Measurements from ENCODE around the gene PRR27.

DNA sequence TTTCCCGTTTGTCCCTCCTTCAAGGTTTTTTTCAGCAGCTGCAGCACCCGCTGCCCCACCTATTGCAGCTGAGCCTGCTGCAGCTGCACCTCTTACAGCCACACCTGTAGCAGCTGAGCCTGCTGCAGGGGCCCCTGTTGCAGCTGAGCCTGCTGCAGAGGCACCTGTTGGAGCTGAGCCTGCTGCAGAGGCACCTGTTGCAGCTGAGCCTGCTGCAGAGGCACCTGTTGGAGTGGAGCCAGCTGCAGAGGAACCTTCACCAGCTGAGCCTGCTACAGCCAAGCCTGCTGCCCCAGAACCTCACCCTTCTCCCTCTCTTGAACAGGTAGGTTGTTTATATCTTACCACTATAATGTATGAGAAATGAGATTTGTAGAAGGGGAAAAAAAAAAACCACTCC, 4.5 kb downstream of the PRR27 start:
- no peak for TF ChIP-seq ZNF274 (IDR thresholded peaks at IDR 0.05; ENCODE audit: low read depth, low read length)
- TF ChIP-seq SUZ12 (IDR thresholded peaks at IDR 0.05; ENCODE audit: extremely low read depth, insufficient read depth, insufficient read length): no peak
